Measurements from ENCODE around the gene NKX2-3. TPM values are rescaled to one million over a fixed set of nuclear protein-coding genes. Genes with fewer than 3 reads are reported as not detected.

NKX2-3 gene
- total and polyA plus RNA-seq, 9 of the 15 experiments (the other 6 are each of a cell fraction or from before 2014, with no cell fraction given): not detected

- Histone ChIP-seq H3K9me3 (replicated peaks; ENCODE audit: control insufficient read depth, insufficient read depth, low read depth, low read length) (no peaks in the 10 kb centered on the region), H3K27me3 (ENCODE audit: control insufficient read depth in 2 of 2, insufficient read depth in 2 of 2, low read length in 2 of 2) (peaks cover 3 to 43% of the 10 kb centered on the region in 2 experiments; a peak in 4 of 5 replicates), H3K27ac (ENCODE audit: extremely low read depth, low read depth, low read length) (no peak overlapping the region), H3K9ac (ENCODE audit: insufficient read depth in 1 of 2, low read depth in 2 of 2, low read length in 2 of 2) (no peak overlapping the region), H3K4me3 (no peak overlapping the region), H3K9me1 (ENCODE audit: control insufficient read depth, insufficient read depth, low read length) (no peaks in the 10 kb centered on the region), H3K79me2 (ENCODE audit: control insufficient read depth, insufficient read depth, low read length) (no peaks in the 10 kb centered on the region), H3K36me3 (ENCODE audit: control insufficient read depth, insufficient read depth, low read length) (no peaks in the 10 kb centered on the region), H4K20me1 (replicated peaks; ENCODE audit: control insufficient read depth, insufficient read depth, low read length) (no peaks in the 10 kb centered on the region), H3K4me1 (replicated peaks in 1 of 2; ENCODE audit: control insufficient read depth in 2 of 2, insufficient read depth in 2 of 2, low read length in 2 of 2) (peaks cover 0 to 8% of the 10 kb centered on the region in 2 experiments; a peak in 1 of 5 replicates), H3K4me2 (ENCODE audit: insufficient read depth, low read length) (no peak overlapping the region), H2AFZ (ENCODE audit: low read depth, low read length) (no peak overlapping the region)
- CTCF ChIA-PET (ENCODE audit: low intra/inter-chr PET ratio): no interaction called here
- ATAC-seq (no peak), DNase-seq (ENCODE audit: extremely low read depth in 1 of 4, low spot score in 3 of 4) (no peak), FAIRE-seq (no peak)
- 0% methylated on average over 1 of the region's 1 CpG for whole genome bisulfite sequencing (ENCODE audit: insufficient coverage, low coverage, missing lambda C conversion rate)
- TF ChIP-seq CBX5 (IDR thresholded peaks at IDR 0.05; ENCODE audit: borderline replicate concordance, low read depth): no peak
- peak; percentile 27; the same call in 1 of the 2 replicates for TF ChIP-seq BCOR (IDR thresholded peaks at IDR 0.05)
- peak; percentile 77 for TF ChIP-seq RBM25 (IDR thresholded peaks at IDR 0.05; ENCODE audit: low read depth, low read length, severe bottlenecking)
- in situ Hi-C loops (cut with MboI) (no loop called here), intact Hi-C loops (cut with micrococcal nuclease) (no loop called here)
- POLR2A ChIA-PET: no interaction called here
- BruUV-seq (replicated peaks): no TSS peak
Measured at GRCh38 chr10:99539820-99540219, 7.1 kb downstream of the NKX2-3 start.

DNA sequence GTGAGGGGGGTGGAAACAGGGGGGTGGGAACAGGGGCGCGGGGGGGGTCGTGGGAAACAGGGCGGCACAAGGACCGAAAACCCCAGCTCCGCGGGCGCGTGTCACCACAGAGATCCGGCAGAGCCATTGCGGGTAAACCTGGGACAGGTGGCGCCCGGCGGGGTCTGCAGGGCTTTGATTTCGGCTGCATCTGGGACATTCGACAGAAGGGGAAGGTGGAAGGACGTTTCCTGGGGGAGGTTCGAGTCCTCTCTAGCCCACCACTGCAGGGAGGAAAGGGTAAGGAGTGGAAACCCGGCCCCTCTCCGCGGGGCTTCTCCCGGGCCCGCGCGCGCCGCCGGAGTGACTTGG is 7.5 kb downstream of the NKX2-3 start:
- Histone ChIP-seq H3K27ac (ENCODE audit: extremely low read depth, low read depth, low read length) (no peak overlapping the region), H3K9ac (ENCODE audit: insufficient read depth in 1 of 2, low read depth in 2 of 2, low read length in 2 of 2) (no peak overlapping the region), H3K4me3 (no peak overlapping the region), H3K9me1 (ENCODE audit: control insufficient read depth, insufficient read depth, low read length) (no peaks in the 10 kb centered on the region), H3K4me1 (replicated peaks in 1 of 2; ENCODE audit: control insufficient read depth in 2 of 2, insufficient read depth in 2 of 2, low read length in 2 of 2) (peaks cover 0 to 8% of the 10 kb centered on the region in 2 experiments; a peak in 1 of 5 replicates), H3K36me3 (ENCODE audit: control insufficient read depth, insufficient read depth, low read length) (no peaks in the 10 kb centered on the region), H3K27me3 (ENCODE audit: control insufficient read depth in 2 of 2, insufficient read depth in 2 of 2, low read length in 2 of 2) (peaks cover 3 to 40% of the 10 kb centered on the region in 2 experiments; a peak in 4 of 5 replicates), H2AFZ (ENCODE audit: low read depth, low read length) (no peak overlapping the region), H3K79me2 (ENCODE audit: control insufficient read depth, insufficient read depth, low read length) (no peaks in the 10 kb centered on the region), H3K9me3 (replicated peaks; ENCODE audit: control insufficient read depth, insufficient read depth, low read depth, low read length) (no peaks in the 10 kb centered on the region), H3K4me2 (ENCODE audit: insufficient read depth, low read length) (no peak overlapping the region), H4K20me1 (replicated peaks; ENCODE audit: control insufficient read depth, insufficient read depth, low read length) (no peaks in the 10 kb centered on the region)
- no CpG with 5 or more reads among the region's 28 CpGs for WGBS (ENCODE audit: insufficient coverage, low coverage, missing lambda C conversion rate)
- TF ChIP-seq ZNF280B (CRISPR knock-in tag; IDR thresholded peaks at IDR 0.05) (no peak), RBM39 (optimal IDR thresholded peaks at IDR 0.05; ENCODE audit: low read depth, low read length) (no peak), ZNF24 (IDR thresholded peaks at IDR 0.05) (no peak), PHF21A (IDR thresholded peaks at IDR 0.05; ENCODE audit: borderline replicate concordance, low read depth) (no peak), SRSF7 (optimal IDR thresholded peaks at IDR 0.05; ENCODE audit: low read depth, low read length) (no peak), TAF1 (IDR thresholded peaks at IDR 0.05; ENCODE audit: control insufficient read depth, extremely low read depth, insufficient read depth, low read length, severe bottlenecking) (no peak)
- ChIA-PET POLR2A (no interaction called here), CTCF (ENCODE audit: low intra/inter-chr PET ratio) (no interaction called here)
- DNase-seq (ENCODE audit: extremely low read depth in 1 of 4, low spot score in 3 of 4) (no peak), FAIRE-seq (no peak), ATAC-seq (no peak)
- intact Hi-C loops (cut with micrococcal nuclease) (no loop called here), in situ Hi-C loops (cut with MboI) (no loop called here)
- BruUV-seq (replicated peaks): no TSS peak
